BJ (cell line): ENCODE results near the gene SPATA16. TPM values are rescaled to one million over a fixed set of nuclear protein-coding genes. Genes with fewer than 3 reads are reported as not detected.
"Not testable (repeated sequence)": the region's sequence is repeated elsewhere in the genome, so short reads cannot be mapped to it uniquely, and the experiment has no call there.

Experiments
- CTCF ChIA-PET: fragments of 350-600 bp; formaldehyde crosslinking; extraction: SDS; loops from one replicate; lab custom pipeline; 2021; ENCODE audit warnings: antibody characterized with exemption, inconsistent platforms; lab: Yijun Ruan, JAX
- POLR2A ChIA-PET: fragments of 300-600 bp; sonication (Branson Sonifier 250); formaldehyde crosslinking; extraction: SDS; loops from one replicate; lab custom pipeline; 2021; ENCODE audit warnings: antibody characterized with exemption; lab: Charles Lee
- DNase-seq: peaks from one replicate; pipeline ENCODE4 v3.0.0-alpha.2; 2011; ENCODE audit warnings: low read depth
- H3K27me3 ChIP-seq: 2 replicates; pipeline ENCODE4 v1.6.0; 2011; ENCODE audit warnings: low read length; ENCODE audit not compliant: control insufficient read depth, insufficient read depth
- H3K36me3 ChIP-seq: 2 replicates; pipeline ENCODE4 v1.5.1; 2011; ENCODE audit warnings: low read length; ENCODE audit not compliant: control insufficient read depth, insufficient read depth
- H3K4me3 ChIP-seq: 2 replicates; pipeline ENCODE4 v1.5.1; 2011; ENCODE audit warnings: low read depth, mild to moderate bottlenecking, control low read depth, low read length
- polyA plus RNA-seq: library from polyadenylated mRNA; depleted of rRNA; stranded (reverse); fragments of >200 nt; gene quantifications from 2 replicates; pipeline ENCODE4 v1.2.3, GENCODE V29; 2011
- TF ChIP-seq, protein P1 (sequence below): IDR thresholded peaks from 2 replicates; pipeline ENCODE4 v1.5.1; 2011; ENCODE audit warnings: low read depth, mild to moderate bottlenecking, control low read depth, inconsistent platforms, low read length, moderate library complexity; ENCODE audit not compliant: insufficient read depth

Gene SPATA16
- polyA plus RNA-seq, 1 experiment, result not detected

DNA sequence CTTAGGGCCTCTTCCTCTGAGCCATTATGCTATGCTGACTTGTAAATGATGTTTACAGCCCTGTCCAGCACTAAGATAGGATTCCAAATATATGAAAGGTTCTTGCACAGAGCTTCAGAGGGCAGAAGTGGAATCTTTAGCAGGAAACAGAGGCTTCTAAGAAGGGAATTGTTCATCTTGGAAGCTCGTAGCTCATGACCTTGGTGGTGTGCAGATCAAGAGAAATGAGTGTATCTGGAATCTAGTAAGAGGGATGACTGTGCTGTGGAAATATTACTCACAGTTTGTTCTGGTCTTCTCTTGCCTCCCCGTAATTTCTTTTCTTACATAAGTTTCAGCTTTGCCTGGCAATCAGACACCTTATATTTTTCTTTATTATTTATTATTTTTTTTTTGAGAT is 175.8 kb downstream of the SPATA16 start:
- no peaks in the 10 kb centered on the region for H3K27me3 ChIP-seq
- ChIA-PET POLR2A (no interaction called here), CTCF (interaction anchor here (1.3 kb wide), 1 partner anchor 9 kb away, joined by 4 read pairs; no protein-coding TSS in a partner anchor)
- peak; percentile 15 for DNase-seq
- H3K4me3 ChIP-seq, result no peak overlapping the region
- H3K36me3 ChIP-seq, result no peaks in the 10 kb centered on the region
- TF ChIP-seq, protein P1, sequence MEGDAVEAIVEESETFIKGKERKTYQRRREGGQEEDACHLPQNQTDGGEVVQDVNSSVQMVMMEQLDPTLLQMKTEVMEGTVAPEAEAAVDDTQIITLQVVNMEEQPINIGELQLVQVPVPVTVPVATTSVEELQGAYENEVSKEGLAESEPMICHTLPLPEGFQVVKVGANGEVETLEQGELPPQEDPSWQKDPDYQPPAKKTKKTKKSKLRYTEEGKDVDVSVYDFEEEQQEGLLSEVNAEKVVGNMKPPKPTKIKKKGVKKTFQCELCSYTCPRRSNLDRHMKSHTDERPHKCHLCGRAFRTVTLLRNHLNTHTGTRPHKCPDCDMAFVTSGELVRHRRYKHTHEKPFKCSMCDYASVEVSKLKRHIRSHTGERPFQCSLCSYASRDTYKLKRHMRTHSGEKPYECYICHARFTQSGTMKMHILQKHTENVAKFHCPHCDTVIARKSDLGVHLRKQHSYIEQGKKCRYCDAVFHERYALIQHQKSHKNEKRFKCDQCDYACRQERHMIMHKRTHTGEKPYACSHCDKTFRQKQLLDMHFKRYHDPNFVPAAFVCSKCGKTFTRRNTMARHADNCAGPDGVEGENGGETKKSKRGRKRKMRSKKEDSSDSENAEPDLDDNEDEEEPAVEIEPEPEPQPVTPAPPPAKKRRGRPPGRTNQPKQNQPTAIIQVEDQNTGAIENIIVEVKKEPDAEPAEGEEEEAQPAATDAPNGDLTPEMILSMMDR, result no peak

DNA sequence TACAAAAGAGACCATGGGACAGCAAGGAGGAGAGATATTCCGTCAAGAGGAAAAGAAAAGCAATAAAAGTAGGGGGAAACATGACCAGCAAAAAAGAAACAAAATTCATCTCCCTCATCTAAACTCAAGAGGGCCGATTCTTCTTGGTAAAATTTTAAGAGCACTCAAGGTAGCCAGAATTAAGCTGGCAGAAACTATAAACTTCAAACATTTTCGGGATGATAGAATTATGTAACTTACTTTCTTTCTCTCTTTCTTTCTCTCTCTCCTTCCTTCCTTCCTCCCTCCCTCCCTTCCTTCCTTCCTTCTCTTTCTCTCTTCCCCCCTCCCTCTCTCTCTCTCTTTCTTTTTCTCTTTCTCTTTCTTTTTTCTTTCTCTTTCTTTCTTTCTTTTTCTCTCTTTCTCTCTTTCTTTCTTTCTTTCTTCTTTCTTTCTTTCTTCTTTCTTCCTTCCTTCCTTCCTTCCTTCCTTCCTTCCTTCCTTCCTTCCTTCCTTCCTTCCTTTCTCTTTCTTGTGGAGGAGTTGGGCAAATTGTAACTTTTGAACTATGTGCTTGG is 180.3 kb downstream of the SPATA16 start:
- DNase-seq, H3K27me3 ChIP-seq, H3K36me3 ChIP-seq, CTCF ChIA-PET, H3K4me3 ChIP-seq: not testable (repeated sequence)
- POLR2A ChIA-PET, result interaction anchor here (0.7 kb wide), 1 partner anchor 9 kb away, joined by 4 read pairs; no protein-coding TSS in a partner anchor

DNA sequence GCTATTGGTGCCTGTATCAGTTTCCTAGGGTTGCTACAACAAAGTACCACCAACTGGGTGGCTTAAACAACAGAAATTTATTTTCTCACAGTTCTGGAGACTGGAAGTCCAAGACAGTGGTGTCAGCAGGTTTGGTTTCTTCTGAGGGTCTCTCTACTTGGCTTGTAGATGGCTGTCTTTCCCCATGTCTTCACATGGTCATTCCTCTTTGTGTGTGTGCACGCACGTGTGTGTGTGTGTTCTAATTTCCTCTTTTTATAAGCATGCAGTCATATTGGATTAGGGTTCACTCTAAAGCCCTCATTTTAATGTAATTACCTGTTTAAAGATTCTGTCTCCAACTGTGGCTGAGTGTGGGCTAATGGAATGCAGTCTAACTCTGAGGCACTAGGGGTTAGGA is 182.5 kb downstream of the SPATA16 start:
- POLR2A ChIA-PET, result no interaction called here
- no peaks in the 10 kb centered on the region for H3K27me3 ChIP-seq
- no peak for DNase-seq
- no peak overlapping the region for H3K4me3 ChIP-seq
- no peaks in the 10 kb centered on the region for H3K36me3 ChIP-seq
- CTCF ChIA-PET, result no interaction called here
- TF ChIP-seq, protein P1, result no peak

DNA sequence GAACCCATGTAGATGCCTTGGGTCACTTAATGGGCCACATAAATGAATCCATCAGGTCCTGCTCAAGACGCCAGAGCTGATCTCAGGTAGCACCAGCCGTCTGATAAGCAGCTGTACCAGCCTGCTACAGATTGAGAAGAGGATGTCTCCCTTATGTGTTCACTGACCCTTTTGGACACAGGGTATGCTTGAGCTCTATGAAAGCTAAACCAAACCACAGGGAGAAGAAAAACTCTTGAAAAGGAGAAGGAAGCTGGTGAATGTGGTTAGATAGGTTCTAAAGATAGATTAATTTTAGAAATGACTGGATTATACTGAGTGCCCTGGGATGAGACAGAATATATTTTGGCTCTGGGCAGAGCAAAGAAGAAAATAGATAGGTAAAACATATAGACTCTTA is 187.5 kb downstream of the SPATA16 start:
- DNase-seq, result no peak
- H3K36me3 ChIP-seq, result no peaks in the 10 kb centered on the region
- TF ChIP-seq, protein P1, result no peak
- H3K4me3 ChIP-seq, result no peak overlapping the region
- POLR2A ChIA-PET, result no interaction called here
- CTCF ChIA-PET, result no interaction called here
- H3K27me3 ChIP-seq, result no peaks in the 10 kb centered on the region

DNA sequence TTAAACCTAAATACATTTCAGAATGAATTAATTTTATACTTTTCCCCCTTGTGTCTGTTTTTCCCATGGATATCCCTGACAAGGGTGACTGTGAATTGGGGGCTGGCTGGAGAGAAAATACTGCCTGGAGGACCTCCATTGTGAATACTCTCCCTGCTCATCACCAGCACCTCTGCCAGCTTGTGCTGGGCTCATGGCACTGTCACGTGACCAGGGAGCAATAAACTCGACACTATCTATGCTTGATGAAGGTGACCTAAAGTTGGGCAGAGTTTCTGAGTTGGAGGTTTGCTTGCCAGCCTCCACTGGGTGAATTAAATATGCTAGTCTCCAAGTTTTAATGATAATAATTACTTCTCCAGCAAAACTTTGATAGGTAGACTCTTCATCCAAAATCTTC is 189.5 kb downstream of the SPATA16 start:
- no peak for DNase-seq
- TF ChIP-seq, protein P1, result no peak
- Histone ChIP-seq H3K4me3 (no peak overlapping the region), H3K27me3 (no peaks in the 10 kb centered on the region), H3K36me3 (no peaks in the 10 kb centered on the region)
- POLR2A ChIA-PET, result no interaction called here
- CTCF ChIA-PET, result no interaction called here

DNA sequence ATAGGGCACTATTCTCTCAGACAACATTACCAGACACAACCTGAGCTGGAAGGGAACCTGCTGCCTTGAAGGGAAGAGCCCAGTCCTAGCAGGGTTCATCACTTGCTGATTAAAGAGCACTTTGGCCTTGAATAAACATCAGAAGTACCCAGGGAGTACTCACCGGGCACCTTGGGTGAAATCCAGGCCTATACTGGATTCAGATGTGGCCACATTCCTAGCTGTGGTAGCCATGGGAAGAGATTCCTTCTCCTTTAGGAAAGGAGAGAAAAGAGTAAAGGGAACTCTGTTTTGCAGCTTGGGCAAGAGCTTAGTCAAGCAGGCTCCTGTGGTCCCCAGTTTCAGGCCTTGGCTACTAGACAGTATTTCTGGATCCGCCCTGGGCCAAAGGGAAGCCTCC is 195.0 kb downstream of the SPATA16 start:
- H3K27me3 ChIP-seq, result no peaks in the 10 kb centered on the region
- CTCF ChIA-PET, result no interaction called here
- H3K4me3 ChIP-seq, result no peak overlapping the region
- H3K36me3 ChIP-seq, result no peaks in the 10 kb centered on the region
- no peak for DNase-seq
- POLR2A ChIA-PET, result no interaction called here
- TF ChIP-seq, protein P1, result no peak
